Measurements from ENCODE around the gene ETFA.

DNA sequence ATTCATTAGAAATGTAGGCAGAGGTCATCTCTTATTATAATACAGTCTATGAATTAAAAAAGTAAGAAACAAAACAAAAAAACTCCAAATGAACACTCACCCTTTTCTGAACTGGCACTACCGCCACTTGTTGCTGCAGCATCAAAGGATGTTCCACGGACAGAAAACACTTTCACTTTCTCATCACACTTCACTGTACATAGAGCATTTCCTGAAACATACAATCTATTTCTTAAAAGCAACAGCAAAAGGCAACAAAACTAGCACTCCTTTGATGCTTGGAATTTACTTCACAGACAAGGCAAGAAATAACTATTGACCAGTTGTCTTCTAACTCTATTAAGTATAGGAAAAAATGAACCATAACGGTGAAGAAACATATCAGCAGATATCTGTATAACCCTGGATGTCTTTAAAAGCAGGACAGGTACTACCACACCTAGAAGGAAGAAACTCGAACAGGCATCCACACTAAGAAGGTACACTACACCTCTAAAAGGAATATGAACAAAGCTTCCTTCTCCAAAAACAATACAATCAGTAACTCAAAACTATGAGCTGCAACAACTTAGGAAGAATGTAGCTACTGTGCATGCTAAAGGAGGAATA is 24.9 kb downstream of the ETFA start:
- TF ChIP-seq CTCF (IDR thresholded peaks at IDR 0.05) (no peak), POLR2A (IDR thresholded peaks at IDR 0.05) (no peak)

Data from esophagus squamous epithelium (tissue), 4 donors.